Measurements from ENCODE around the gene WIPF2.

DNA sequence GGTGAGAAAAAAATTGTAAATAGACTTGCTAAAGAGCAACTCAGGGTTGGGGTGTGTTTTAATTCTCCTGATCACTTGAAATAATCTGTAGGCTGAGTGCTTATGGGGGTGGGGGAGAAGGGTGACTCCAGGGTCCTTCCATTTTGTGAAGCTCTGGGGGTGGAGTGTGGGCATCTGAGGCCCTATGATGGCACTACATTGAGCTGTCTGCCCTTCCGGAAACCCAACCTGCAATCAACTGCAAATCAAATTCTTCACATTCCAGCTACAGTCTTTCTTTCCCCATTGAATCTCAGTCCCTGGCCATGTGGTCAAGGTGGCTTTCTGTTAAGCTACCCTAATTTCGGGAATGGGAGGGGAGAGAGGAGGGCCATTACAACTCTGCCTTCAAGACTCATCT is 62.6 kb downstream of the WIPF2 start:
- TF ChIP-seq, protein P1, sequence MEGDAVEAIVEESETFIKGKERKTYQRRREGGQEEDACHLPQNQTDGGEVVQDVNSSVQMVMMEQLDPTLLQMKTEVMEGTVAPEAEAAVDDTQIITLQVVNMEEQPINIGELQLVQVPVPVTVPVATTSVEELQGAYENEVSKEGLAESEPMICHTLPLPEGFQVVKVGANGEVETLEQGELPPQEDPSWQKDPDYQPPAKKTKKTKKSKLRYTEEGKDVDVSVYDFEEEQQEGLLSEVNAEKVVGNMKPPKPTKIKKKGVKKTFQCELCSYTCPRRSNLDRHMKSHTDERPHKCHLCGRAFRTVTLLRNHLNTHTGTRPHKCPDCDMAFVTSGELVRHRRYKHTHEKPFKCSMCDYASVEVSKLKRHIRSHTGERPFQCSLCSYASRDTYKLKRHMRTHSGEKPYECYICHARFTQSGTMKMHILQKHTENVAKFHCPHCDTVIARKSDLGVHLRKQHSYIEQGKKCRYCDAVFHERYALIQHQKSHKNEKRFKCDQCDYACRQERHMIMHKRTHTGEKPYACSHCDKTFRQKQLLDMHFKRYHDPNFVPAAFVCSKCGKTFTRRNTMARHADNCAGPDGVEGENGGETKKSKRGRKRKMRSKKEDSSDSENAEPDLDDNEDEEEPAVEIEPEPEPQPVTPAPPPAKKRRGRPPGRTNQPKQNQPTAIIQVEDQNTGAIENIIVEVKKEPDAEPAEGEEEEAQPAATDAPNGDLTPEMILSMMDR (IDR thresholded peaks at IDR 0.05 in 4 of 5, conservative IDR thresholded peaks at IDR 0.05 in 1 of 5): no peak
- no peak for TF ChIP-seq POLR2A (IDR thresholded peaks at IDR 0.05)

Data from gastrocnemius medialis (tissue), 4 donors.